IPS-20b (cell line): Measurements from ENCODE around the gene DHFR.
"Not testable (repeated sequence)": the region's sequence is repeated elsewhere in the genome, so short reads cannot be mapped to it uniquely, and the experiment has no call there.

ENCODE experiments used
- H3K27ac ChIP-seq: one replicate; pipeline ENCODE4 v1.5.1; 2013; ENCODE audit warnings: low read length
- H3K27me3 ChIP-seq: 2 replicates; pipeline ENCODE4 v1.6.1; 2013; ENCODE audit warnings: mild to moderate bottlenecking, low read length, inconsistent platforms; ENCODE audit not compliant: insufficient read depth
- H3K36me3 ChIP-seq: 2 replicates; pipeline ENCODE4 v1.6.1; 2013; ENCODE audit warnings: low read depth, mild to moderate bottlenecking, inconsistent platforms, low read length, moderate library complexity; ENCODE audit not compliant: insufficient read depth
- H3K4me1 ChIP-seq: 2 replicates; pipeline ENCODE4 v1.6.1; 2013; ENCODE audit warnings: mild to moderate bottlenecking, control low read depth, inconsistent platforms, low read length, moderate library complexity; ENCODE audit not compliant: insufficient read depth
- H3K4me3 ChIP-seq: 2 replicates; pipeline ENCODE4 v1.5.1; 2013; ENCODE audit warnings: mild to moderate bottlenecking, low read length, inconsistent platforms
- H3K9ac ChIP-seq: 2 replicates; pipeline ENCODE4 v1.6.1; 2013; ENCODE audit warnings: low read depth, mild to moderate bottlenecking, inconsistent platforms, low read length, moderate library complexity
- H3K9me3 ChIP-seq: 2 replicates; pipeline ENCODE4 v1.6.1; 2013; ENCODE audit warnings: mild to moderate bottlenecking, low read depth, low read length, inconsistent platforms; ENCODE audit not compliant: insufficient read depth

Gene DHFR

DNA sequence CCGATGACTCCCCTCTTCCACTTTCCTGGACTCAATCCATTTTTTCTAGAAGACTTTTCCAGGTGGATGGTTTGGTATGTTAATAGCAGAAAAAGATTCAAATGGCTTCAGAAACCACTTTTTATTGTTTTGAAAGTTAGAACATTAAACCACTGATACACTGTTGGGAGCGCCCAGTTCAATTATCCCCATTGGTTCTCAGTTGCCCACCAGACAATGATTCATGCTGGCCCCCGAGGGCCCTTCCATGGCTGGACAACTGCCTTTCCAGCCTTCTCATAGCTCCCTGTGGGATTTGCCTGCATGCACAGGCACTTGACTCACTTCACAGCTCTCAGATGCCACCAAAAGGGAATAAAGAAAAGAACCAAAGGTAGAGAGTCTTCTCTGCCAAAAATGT lies 63.4 kb downstream of the DHFR start:
- no peak overlapping the region for H3K4me3 ChIP-seq
- H3K9ac ChIP-seq = no peak overlapping the region
- H3K27ac ChIP-seq = no peak overlapping the region
- no peaks in the 10 kb centered on the region for H3K9me3 ChIP-seq
- H3K4me1 ChIP-seq = no peaks in the 10 kb centered on the region
- H3K36me3 ChIP-seq = no peaks in the 10 kb centered on the region
- no peaks in the 10 kb centered on the region for H3K27me3 ChIP-seq

DNA sequence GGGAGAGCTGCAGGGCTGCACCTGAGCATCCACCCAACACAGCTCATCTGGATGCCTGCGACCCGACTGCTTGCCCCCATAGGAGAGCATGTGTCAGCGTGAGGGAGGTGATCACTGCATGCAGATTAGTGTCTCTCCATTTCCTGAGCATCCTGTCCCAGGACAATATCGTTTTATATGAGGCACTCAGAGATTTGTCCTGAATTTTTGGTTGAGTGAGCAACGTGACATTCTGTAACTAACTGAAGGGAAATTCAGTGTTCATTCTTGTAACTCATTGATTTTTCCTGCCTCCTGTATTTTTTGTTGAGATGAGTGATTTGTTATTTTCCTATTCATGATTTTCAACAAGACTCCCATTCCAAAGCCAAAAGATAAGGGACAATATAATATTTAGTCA lies 64.0 kb downstream of the DHFR start:
- H3K4me3 ChIP-seq = no peak overlapping the region
- no peaks in the 10 kb centered on the region for H3K36me3 ChIP-seq
- no peak overlapping the region for H3K9ac ChIP-seq
- H3K9me3 ChIP-seq = no peaks in the 10 kb centered on the region
- H3K4me1 ChIP-seq = no peaks in the 10 kb centered on the region
- no peak overlapping the region for H3K27ac ChIP-seq
- no peaks in the 10 kb centered on the region for H3K27me3 ChIP-seq

GRCh38 chr5:80588858-80589540 lies 65.8 kb downstream of the DHFR start:
- Histone ChIP-seq H3K27me3 (no peaks in the 10 kb centered on the region), H3K27ac (no peak overlapping the region), H3K4me1 (no peaks in the 10 kb centered on the region), H3K9ac (no peak overlapping the region), H3K36me3 (no peaks in the 10 kb centered on the region), H3K9me3 (no peaks in the 10 kb centered on the region), H3K4me3 (no peak overlapping the region)

- Histone ChIP-seq H3K36me3 (no peaks in the 10 kb centered on the region), H3K27ac (no peak overlapping the region), H3K27me3 (no peaks in the 10 kb centered on the region), H3K9ac (no peak overlapping the region), H3K4me1 (no peaks in the 10 kb centered on the region), H3K4me3 (no peak overlapping the region), H3K9me3 (no peaks in the 10 kb centered on the region)
Observed at GRCh38 chr5:80584770-80585169, 70.0 kb downstream of the DHFR start.

- not testable (repeated sequence) for H3K9ac ChIP-seq, H3K36me3 ChIP-seq, H3K27ac ChIP-seq, H3K4me1 ChIP-seq, H3K9me3 ChIP-seq, H3K27me3 ChIP-seq, H3K4me3 ChIP-seq
Observed at GRCh38 chr5:80580291-80580690, 74.5 kb downstream of the DHFR start.

GRCh38 chr5:80579050-80579449 lies 75.7 kb downstream of the DHFR start:
- no peaks in the 10 kb centered on the region; the same call in 1 of the 2 replicates for H3K27me3 ChIP-seq

DNA sequence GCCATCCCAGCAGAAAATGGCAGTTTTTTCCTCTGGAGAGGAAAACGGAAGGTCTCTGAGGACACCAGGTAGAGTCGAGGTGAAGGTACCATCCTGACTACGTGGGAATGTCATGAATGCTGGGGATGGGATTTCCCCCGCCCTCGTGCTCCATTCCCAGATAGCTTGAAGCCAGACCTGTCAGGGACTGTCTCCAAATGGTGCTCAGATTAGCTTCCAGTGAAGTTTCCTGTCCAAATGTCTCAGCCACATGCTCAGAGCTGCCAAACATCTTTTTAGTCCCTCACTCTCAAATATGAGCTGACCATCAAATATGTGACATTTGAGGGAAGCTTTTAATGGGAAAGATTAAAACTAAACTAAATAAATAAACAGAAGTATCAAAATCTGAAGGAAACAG lies 77.1 kb downstream of the DHFR start:
- peaks cover 9% of the 10 kb centered on the region; the same call in 1 of the 2 replicates for H3K27me3 ChIP-seq
- H3K9ac ChIP-seq = no peak overlapping the region
- no peak overlapping the region for H3K27ac ChIP-seq
- H3K9me3 ChIP-seq = no peaks in the 10 kb centered on the region
- no peak overlapping the region for H3K4me3 ChIP-seq
- no peaks in the 10 kb centered on the region for H3K4me1 ChIP-seq
- H3K36me3 ChIP-seq = no peaks in the 10 kb centered on the region

More at GRCh38 chr5:80579050-80579449, 75.7 kb downstream of the DHFR start:
- Histone ChIP-seq H3K4me3 (no peak overlapping the region), H3K9ac (no peak overlapping the region), H3K27ac (no peak overlapping the region), H3K36me3 (no peaks in the 10 kb centered on the region), H3K4me1 (no peaks in the 10 kb centered on the region), H3K9me3 (no peaks in the 10 kb centered on the region)

- Histone ChIP-seq H3K4me3 (no peak overlapping the region), H3K9ac (no peak overlapping the region), H3K9me3 (no peaks in the 10 kb centered on the region), H3K36me3 (no peaks in the 10 kb centered on the region), H3K27ac (no peak overlapping the region), H3K4me1 (no peaks in the 10 kb centered on the region), H3K27me3 (peaks cover 22% of the 10 kb centered on the region)
Observed at GRCh38 chr5:80576383-80576782, 78.4 kb downstream of the DHFR start.
